Measurements from ENCODE around the gene CHST3.

- TF ChIP-seq POLR2AphosphoS5 (IDR thresholded peaks at IDR 0.05; ENCODE audit: insufficient read depth in 1 of 2, low read depth in 1 of 2) (no peak), CTCF (IDR thresholded peaks at IDR 0.05) (no peak), POLR2A (IDR thresholded peaks at IDR 0.05) (no peak)
Measured at GRCh38 chr10:71933651-71934050, 30.5 kb upstream of the CHST3 start.
